GM23248 (cell line): Measurements from ENCODE around the gene GABRR3.

Source experiments
- EZH2 ChIP-seq: fragments of 200-600 bp; sonication (generic); IDR thresholded peaks from 2 replicates; pipeline ENCODE4 v1.6.1; 2018; ENCODE audit warnings: antibody characterized with exemption, mild to moderate bottlenecking; ENCODE audit not compliant: insufficient read depth, poor library complexity, severe bottlenecking
- EZH2phosphoT487 ChIP-seq: fragments of 200-600 bp; sonication (generic); IDR thresholded peaks from 2 replicates; pipeline ENCODE4 v1.6.1; 2018; ENCODE audit warnings: antibody characterized with exemption, moderate library complexity, mild to moderate bottlenecking, low read depth; ENCODE audit not compliant: insufficient read depth

GRCh38 chr3:97999103-97999502, 36.0 kb downstream of the GABRR3 start:
- TF ChIP-seq EZH2, result no peak
- no peak for TF ChIP-seq EZH2phosphoT487
